Stimulated activated CD4-positive, alpha-beta T cell treated with anti-CD3 and anti-CD28 coated beads, Interleukin-2, amount 100 ng/mL, for 48 hours (primary cell): ENCODE measurements around the gene ENAH.

Source experiments
- DNase-seq, 2 donors: peaks; one replicate each; pipeline ENCODE4 v3.0.0-alpha.2; 2020

Gene ENAH

DNA sequence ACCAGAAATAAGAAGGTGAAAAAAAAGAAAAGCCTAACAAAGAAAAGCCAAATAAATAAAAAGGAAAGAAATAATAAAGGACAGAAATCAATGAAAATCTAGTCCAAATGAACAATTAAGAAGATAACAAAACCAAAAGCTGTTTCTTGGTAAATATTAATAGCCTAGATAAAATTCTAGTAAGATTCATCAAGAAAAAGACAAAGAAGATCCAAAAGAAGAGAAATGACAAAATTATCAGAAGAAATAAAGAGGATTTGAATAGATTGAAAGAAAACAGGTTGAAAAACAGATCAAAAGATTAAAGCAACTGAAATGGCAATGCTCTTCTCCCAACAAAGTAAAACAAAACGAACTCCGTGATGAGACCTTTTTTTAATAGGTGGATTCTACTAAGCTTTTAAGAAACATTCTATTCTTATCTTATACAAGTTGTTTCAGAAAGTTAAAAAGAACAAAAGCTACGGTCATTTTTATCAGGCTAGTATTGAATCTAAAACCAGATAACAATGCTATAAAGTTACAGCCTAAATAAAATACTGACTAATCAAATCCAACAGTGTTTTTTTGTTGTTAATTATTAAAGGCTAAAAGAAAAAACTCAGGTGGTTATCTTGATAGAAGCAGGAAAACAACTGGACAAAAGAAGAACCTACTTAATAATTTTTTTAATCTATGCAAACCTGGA is 50.9 kb downstream of the ENAH start:
- no peak for DNase-seq

DNA sequence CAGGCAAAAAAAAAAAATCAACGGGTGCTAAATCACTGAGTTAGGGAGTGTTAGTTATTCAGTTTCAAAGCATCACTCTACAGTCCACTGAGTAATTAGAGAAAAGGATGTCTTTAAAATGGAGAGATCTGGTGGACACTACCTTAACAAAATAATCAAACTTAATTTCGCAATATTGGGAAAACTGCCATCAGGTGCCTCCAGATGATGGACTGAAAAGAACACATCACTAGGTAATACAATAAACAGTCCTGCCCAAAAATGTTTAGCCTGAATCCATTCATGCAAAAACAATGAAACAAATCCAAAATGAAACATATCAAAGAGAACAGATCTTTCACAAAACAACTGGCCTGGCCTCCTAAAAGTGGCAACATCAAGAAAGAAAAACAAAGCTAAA is 54.1 kb downstream of the ENAH start:
- no peak for DNase-seq

DNA sequence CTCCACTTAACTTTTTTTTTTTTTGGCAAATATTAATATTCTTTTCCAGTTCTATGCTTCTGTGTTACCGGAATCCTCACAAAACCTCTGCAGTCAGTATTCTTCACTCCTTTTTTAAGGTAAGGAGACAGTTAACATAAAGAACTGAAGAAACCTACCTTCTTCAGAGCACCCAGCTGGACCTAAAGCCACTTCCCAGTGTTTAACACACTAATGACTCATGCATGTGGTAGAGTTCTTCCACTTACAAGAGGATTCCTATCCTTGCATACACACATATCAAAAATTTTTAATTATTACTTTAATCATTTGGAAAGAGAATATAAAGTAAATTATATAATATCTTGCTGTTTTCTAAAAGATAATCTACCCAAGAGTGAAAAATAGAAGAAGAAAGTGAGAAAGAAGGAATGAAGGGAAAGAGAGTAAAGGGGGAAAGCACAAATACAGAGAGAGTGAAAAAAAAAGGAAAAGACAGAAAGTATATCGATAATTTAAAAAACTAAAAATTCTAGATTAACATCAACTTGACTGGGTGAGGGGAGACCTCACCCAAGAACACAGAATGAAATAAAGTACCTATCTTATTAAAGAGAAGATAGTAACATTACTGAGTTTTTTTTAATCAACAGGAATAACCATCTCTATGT is 54.9 kb downstream of the ENAH start:
- DNase-seq: no peak

DNA sequence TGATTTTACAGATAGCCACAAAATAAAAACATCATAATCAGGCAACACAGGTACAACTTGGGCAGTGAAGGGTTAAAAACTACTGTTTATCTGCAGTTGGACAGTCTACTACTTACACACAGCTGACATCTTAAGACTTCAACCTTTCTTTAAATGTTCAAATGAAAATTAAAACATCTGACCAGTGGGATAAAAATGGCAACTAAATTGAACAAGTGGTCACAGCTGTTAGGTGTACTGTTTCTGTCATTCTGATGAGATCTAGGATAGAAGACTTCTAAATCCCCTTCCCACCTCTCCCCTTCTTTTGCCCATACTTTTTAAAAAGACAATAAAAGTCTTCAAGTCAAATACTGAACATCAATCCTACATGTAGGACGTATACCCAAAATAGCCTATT is 56.2 kb downstream of the ENAH start:
- DNase-seq: no peak

DNA sequence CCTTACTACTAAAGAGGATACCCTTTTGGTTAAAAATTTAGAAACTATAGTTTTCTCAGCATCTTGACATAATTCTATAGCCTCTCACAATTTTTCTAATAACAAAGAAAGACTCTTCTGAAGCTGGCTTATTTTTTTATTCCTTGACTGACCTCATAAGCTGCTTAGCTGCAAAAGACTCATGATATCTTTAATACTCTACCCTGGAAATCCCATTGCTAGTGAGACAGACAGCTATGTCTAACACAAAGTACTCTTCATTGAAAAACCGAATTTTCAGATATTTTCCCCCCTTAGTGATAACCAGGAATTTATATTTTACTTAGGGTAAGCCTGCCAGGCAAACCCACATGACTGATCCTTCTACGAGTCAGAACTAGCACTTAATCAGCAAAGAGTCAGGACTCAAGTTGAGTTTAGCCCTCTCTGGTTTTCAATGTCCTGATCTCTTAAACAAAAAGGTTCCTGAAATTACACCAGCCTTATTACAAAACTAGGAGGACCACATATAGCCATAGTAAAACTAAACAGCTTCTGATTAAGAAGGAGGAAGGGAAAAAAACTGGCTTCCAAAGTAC is 56.9 kb downstream of the ENAH start:
- no peak for DNase-seq

DNA sequence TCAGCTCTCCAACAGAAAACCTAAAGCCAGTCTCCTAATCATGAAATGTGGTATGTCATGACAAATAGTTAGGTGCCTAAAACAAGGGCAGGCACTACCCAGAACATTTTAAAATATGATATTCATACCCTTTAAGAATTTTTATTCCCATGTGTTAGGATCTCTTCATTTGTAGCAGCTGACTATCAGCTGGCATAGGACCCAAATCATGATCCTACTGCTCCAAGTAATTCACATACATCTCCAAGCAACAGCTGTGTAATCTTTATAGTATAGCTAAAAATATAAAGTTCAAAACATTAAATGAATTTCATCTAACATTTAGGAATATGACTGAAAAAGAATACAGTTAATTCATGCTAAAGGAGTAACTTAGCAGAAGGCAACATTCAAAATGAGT is 57.5 kb downstream of the ENAH start:
- DNase-seq: no peak

DNA sequence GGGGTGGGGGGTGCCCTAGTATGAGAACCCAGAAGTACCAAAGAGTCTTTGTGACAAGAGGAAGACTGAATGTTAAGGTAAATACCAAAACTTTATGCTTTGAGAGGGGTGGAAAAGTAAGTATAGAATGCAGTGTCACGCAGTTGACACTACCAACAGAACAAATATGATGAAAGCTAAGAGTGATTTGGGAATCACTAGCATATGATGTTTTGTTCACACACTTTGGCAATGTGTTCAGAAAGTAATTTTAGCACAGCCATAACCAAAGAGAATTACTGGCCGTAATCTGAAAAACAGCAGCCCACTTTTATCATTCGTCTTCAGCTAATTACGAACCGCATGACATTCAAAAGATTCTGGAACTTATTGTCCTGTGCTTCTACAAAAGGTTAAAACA is 59.5 kb downstream of the ENAH start:
- DNase-seq: no peak

DNA sequence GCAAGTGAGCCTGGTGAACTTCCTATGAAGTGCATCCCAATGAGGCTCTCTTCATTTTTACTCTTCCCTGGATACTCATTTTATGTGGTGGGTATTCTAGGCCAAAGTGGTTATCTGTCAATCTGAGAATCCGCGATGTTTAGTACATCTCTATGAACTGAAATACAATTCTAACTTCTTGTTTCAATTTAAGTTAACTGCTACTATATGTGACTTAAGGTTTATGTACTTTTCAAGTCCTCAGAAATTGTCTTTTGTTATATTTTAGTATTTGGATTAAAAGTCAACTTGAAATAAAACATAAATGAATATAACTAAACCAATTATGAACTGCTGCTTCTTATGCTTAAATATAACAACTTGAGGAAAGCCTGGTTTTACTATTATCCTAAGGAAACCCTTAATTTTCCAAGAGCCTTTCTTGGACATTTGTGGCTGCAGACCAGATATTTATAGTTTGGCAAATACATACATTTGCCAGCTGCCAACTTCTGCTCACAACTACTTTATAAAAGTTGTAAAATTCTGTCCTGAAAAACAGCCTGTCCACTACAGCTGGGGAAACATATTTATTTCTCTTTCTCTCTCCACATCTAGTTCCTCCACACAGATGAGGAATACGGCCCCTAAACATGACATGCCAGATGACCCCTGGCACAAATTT is 60.4 kb downstream of the ENAH start:
- no peak for DNase-seq

DNA sequence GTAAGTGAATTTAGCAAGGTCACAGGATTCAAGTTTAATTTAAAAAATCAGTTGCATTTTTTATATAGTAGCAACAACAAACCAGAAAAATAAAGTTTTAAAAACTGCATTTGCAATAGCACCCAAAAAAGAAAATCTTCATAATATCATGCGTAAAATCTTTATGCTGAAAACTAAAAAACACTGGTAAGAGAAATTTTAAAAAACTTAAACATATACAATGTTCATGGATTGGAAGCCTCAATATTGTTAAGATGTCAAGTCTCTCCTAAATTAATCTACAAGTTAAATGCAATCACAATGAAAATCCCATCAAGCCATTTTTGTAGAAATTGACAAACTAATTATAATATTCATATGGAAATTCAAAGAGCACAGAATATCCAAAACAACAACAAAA is 65.6 kb downstream of the ENAH start:
- no peak for DNase-seq

DNA sequence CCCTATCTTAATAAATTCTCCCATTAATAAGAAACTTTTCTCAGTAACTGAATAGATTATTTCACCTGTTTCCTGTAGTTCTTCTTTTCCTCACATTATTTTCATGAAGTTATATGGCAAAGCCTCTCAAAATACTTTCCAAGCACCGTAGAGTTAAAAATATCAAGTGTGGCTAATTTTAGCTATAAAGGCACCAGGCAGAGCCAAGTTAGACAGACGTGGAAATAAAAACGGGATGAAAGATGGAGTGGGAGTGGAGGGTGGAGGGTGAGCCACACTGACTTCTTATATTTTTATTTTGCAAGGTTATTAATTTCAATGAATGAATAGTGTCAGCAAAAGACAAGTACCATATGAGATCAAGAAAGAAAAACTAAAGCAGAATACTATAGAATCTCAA is 71.7 kb downstream of the ENAH start:
- no peak for DNase-seq

DNA sequence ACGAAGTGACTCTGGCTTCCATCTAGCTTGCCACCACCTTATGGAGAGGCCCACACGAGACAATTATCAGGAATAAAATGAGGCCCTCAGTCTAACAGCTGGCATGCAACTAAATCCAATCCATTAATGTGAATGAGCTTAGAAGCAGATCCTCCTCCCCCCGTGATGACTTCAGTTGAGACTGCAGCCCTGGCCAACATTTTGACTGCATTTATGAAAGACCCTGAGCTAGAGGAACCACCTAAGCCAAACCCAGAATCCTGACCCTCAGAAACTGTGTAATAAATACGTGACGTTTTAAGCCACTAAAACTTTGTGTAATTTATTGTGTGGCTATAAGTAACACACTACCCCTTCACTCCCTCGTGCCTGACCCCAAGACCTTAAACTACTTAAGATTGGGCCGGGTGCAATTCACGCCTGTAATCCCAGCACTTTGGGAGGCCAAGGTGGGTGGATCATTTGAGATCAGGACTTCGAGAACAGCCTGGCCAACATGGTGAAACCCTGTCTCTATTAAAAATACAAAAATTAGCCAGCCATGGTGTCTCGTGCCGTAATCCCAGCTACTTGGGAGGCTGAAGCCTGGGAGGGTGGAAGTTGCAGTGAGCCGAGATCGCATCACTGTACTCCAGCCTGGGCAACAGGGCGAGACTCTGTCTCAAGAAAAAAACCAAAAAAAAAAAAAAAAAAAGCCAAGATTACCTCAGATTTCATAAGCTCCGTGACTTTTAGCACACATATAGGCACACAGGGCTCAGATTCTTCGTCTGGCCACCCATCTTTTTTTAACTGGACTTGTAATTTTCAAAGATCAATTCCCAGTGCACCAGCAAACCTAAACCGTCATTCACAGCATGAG is 72.5 kb downstream of the ENAH start:
- DNase-seq: no peak

DNA sequence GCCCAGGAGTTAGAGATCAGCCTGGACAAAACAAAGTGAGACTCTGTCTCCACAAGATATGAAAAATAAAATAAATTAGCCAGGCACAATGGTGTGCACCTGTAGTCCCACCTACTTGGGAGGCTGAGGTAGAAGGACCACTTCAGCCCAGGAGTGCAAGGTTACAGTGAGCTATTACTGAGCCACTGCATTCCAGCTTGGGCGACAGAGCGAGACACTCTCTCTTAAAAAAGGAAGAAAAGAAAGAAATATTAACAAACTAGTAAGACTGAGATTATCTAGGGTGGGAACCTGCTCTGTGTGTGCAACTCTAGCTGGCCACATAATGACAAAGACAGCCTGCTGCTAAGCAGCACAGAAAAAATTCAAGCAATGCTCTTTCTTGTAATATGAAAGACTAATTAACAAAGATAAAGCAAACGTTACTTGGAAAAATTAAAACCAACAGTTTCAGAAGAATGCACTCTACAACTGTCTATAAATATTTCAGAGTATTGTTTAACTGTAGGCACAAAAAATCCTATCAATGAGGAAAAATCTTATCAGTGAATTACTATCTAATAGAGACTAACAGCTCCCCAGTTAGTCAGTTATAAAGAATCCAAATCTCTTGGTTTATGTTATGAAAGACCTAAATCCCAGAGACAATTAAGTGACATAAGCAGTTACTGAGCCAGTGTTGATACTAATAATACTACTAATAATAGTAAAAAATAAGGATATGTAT is 74.5 kb downstream of the ENAH start:
- no peak for DNase-seq

DNA sequence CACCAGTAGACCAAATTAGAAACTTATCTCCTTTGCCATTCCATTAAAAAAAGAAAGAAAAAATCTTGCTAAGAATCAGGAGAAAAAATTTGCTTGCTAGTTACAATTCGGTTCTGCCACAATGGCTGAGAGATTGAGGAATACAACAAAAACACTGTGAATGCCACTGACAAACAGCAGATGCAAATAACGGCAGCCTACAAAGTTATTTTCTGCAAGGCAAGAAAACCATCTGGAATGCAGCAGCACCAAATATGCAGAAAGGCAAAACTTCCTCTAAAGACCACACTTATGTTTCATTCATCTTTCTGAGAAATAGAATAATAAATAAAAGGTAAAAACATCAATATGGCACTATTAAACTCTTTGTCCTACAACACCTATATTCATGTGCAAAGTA is 75.7 kb downstream of the ENAH start:
- DNase-seq: no peak

DNA sequence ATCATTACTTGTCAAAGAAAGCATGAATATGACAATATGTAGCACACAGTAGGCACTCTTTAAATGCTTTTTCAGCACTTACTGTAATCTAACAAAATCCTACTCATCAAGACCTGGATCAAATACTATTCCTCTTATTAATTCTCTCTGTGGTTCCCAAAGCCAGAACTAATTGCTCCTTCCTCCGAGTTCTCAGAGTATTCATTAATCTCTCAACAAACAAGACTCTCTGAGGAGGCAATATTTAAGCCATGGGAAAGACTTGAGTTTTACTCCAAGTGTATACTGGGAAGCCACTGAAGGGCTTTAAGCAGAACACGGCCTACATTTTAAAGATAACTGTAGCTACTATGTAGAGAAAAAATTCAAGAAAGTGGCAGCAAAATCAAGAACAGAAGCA is 79.7 kb downstream of the ENAH start:
- DNase-seq: no peak

DNA sequence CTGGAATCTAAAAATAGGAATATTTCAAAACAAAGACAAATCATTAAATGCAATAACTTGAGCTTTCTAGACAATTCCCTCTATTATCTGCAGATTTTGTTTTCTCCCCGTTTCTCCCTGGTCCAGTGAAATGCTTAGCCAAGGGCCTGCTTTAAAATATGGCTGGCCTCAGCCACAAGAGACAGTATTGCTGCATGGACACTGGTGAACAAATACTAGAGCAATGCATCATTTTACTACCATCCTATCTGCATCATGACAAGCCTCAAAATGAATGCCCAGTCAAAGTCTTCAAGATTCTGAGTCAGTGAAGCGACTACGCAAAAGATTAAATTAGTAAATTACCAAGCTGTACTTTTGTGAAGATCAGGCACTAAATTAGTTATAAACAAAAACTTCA is 80.5 kb downstream of the ENAH start:
- no peak for DNase-seq

DNA sequence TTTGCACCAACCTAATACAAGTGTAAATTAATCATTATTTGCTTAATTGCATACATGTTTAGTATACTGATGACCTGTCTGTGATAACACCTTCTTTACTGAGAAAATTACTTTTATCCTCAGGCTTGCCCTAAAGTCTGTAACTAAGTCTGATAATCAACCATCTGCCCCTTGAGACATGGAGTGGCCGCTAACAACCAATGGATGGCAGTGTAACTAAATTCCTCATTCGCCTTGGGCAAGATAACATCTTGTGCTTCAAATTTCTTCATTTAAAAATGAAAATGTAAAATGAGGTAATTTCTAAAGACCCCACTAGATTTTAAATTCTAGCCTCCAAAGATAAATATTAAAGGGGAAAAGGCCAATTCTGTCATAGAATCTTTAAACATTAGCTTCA is 85.1 kb downstream of the ENAH start:
- no peak for DNase-seq

DNA sequence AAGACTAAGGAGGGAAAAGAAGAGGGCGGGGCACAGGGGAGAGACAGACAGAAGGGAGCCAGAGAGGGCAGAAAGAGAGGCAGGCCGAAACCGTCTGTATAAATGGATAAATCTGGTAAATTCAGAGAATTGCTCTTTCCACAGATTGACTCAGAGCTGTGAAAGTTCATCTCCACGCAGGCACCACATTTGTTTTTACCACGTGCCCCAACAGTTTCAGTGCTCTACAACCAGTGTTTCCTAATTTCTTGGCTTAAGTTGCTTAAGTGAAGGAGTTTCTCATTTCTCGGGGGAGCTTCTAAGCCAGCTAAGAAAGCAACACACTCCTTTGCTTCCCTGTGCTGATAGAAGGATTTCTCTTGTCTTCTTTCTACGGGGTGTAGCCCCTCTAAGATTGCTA is 87.1 kb downstream of the ENAH start:
- DNase-seq: no peak

DNA sequence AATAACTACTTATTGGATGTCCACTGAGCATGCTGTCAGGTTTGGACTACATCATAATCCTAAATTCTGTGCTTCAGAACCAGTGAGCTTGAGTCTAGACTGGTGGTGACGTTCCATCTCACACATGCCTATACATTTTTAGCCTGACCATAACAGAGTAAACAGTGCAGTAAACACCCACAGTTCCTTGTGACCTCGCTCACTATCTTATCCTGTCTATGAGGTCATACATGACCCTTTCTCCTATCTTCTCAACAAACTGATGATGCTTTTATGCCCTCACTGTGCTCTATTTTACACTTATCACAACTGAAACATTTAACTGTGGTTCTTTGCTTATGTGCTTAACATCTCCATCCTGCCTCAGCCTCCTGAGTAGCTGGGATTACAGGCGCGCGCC is 91.2 kb downstream of the ENAH start:
- no peak for DNase-seq

DNA sequence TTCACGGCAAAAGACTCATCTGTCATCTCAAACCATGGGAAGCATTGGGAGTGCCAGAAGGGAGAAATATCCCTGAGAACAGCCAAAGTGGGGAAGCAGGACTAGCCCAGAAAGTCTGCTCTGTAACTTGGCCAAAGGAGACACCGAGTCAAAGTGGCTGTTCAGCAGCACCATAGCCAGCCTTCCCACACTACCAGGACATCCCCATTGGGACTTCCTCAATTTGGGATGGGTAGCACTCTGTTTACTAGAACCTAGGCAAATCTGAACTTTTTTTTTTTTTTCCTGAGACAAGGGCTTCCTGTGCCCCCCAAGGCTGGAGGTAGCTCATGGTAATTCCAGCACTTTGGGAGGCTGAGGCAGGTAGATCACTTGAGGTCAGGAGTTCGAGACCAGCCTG is 93.0 kb downstream of the ENAH start:
- DNase-seq: no peak

DNA sequence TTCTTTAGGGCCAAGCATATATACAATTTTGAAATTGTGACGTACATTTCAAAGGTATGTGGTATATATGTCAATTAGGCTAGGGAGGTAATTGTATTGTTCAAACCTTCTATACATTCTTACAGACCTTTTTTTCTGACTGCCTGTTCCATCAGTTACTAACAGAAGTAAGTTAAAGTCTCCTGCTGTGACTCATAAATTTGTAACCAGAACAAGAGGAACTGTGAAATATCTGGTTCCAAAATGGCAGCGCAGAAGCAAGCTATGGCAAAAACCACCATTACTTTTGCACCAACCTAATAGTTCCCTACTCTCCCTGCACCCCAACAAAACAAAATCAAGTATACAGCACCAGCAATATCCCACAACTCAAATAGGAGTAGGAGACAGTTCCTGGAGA is 93.6 kb downstream of the ENAH start:
- DNase-seq: no peak

DNA sequence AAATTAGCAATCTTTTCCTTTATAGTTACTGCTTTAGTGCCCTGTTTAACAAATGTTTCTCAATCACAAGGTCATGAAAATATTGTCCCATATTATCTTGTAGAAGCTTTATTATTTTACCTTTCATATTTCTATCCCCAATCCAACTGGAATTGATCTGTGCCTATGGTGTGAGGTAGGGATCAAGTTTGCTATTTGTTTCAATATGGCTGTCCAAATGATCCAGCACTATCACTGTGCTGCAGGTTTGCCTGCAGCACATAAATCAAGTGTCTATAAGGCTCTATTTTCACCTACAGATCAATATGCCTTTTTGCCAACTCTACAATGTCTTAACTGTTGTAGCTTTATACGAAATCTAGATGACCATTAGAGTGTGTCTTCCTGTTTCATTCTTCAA is 96.2 kb downstream of the ENAH start:
- no peak for DNase-seq

DNA sequence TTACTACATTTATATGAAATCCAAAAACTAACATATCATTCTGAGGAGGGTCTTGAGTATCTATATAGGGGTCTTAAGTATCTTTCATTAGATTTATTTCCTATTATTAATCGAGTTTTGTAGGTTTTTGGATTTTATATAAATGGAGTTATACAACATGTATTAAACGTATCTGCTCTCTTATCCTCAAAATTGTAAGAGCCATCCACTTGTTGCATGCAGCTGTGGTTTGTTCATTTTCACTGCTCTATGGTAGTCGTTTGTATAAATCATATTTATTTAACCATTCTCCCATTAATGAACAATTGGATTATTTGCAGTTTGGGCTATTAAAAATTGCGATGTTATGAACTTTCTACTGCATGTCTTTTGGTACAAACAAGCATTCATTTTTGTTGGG is 97.1 kb downstream of the ENAH start:
- no peak for DNase-seq
